AG10803 (cell line): ENCODE data around the gene HSPA1A.
A peak's percentile ranks its signal among the peaks of the same experiment; 100 is the strongest.
"Not testable (repeated sequence)": the region's sequence is repeated elsewhere in the genome, so short reads cannot be mapped to it uniquely, and the experiment has no call there.

Experiments used
- DNase-seq: peaks from one replicate; pipeline ENCODE4 v3.0.0; 2010; ENCODE audit warnings: low read depth
- H3K4me3 ChIP-seq: 2 replicates; pipeline ENCODE4 v1.5.1; 2011; ENCODE audit warnings: mild to moderate bottlenecking, low read length, control low read depth
- CTCF ChIP-seq: conservative IDR thresholded peaks from 2 replicates; pipeline ENCODE4 v1.5.1; 2011; ENCODE audit warnings: mild to moderate bottlenecking, low read length, control low read depth, inconsistent platforms

HSPA1A gene

GRCh38 chr6:31794294-31794865 is 21.0 kb upstream of the HSPA1A start:
- DNase-seq: peak; percentile 54
- peak overlapping the region; percentile 93 for H3K4me3 ChIP-seq
- TF ChIP-seq CTCF: no peak

- H3K4me3 ChIP-seq: peak overlapping the region; percentile 93
- TF ChIP-seq CTCF: no peak
- DNase-seq: no peak
Observed at GRCh38 chr6:31794866-31795615, 20.3 kb upstream of the HSPA1A start.

- peak; percentile 61 for TF ChIP-seq CTCF
- peak within 1 kb of the TSS; percentile 93 for H3K4me3 ChIP-seq
- peak; percentile 89 for DNase-seq
Observed at GRCh38 chr6:31795616-31796298, 19.6 kb upstream of the HSPA1A start, which contains the start of gene VARS1. Gene VARS1, minus strand, starts transcription at chr6:31795752. Its CDS starts 535 bp downstream, at chr6:31795217.

- no peak overlapping the region for H3K4me3 ChIP-seq
- TF ChIP-seq CTCF: no peak
- no peak for DNase-seq
Observed at GRCh38 chr6:31796993-31797385, 18.4 kb upstream of the HSPA1A start.

GRCh38 chr6:31797588-31797987 is 17.8 kb upstream of the HSPA1A start:
- no peak for TF ChIP-seq CTCF
- H3K4me3 ChIP-seq: no peak overlapping the region
- no peak for DNase-seq

GRCh38 chr6:31799781-31800180 is 15.6 kb upstream of the HSPA1A start:
- H3K4me3 ChIP-seq: no peak overlapping the region
- no peak for TF ChIP-seq CTCF
- DNase-seq: no peak

GRCh38 chr6:31801031-31801927 is 14.1 kb upstream of the HSPA1A start:
- not testable (repeated sequence) for DNase-seq, H3K4me3 ChIP-seq
